ENCODE data around the gene TBC1D8B.
"Not testable (repeated sequence)": the region's sequence is repeated elsewhere in the genome, so short reads cannot be mapped to it uniquely, and the experiment has no call there.

The TBC1D8B gene

GRCh38 chrX:106802388-106803275, at the start of gene TBC1D8B:
TBC1D8B (plus strand) TSS chrX:106802673; CDS start chrX:106802854, 181 bp downstream.
- peak; percentile 92 for DNase-seq

DNA sequence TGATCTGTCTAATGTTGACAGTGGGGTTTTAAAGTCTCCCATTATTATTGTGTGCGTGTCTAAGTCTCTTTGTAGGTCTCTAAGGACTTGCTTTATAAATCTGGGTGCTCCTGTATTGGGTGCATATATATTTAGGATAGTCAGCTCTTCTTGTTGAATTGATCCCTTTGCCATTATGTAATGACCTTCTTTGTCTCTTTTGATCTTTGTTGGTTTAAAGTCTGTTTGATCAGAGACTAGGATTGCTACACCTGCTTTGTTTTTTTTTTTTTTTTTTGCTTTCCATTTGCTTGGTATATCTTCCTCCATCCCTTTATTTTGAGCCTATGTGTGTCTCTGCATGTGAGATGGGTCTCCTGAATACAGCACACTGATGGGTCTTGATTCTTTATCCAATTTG, 33.2 kb upstream of the TBC1D8B start:
- not testable (repeated sequence) for DNase-seq

GRCh38 chrX:106774981-106775380, 27.5 kb upstream of the TBC1D8B start:
- no peak for DNase-seq

DNA sequence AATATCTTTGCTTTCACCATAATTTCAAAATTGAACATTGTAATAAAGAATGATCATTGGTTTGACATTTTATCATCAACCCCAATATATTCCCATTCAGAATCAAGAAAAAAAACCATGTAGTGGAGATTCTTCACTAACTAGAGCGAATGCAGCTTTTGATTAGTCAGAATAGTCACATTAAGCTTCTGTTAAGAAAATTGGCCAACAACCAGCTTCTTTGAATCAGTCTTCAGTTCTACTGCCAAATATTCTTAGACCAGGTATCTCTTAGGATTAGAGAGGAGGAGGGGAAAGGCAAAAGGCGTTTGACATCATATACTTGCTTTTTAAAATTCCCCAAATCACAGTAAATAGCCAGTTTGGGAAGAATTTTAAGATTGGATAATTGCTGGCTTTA, 22.2 kb upstream of the TBC1D8B start:
- no peak for DNase-seq

DNA sequence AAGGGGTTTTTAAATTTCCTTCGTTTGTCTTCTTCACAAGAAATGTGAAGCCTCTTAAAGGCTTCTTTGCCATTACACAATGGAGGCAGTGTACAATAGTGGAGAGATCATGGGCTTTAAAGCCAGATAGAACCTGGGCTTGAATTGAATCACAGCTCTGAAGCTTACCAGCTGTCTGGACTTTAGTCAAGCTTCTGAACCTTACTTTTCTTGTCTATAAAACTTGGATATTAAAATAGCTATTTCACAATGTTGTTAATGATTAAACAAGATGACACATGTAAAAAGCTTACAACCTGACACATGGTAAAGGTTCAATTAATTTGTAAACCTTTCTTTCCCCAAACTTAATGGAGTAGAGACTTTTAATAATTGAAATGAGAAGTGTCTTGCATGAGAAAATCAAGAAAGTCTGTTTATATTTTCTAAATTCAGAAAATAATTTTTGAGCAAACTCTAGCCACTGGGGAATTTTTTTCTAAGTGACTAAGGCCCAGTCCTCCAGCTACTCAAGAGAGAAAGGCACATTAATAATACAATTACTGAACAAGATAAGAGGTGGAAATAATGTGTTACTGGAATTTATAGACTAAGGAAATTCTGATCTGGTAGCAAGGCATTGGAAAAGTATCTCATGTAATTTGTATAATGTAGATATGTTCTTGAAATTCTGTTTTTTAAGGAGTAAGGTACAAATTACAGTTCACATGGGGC, 21.7 kb upstream of the TBC1D8B start:
- DNase-seq: no peak

DNA sequence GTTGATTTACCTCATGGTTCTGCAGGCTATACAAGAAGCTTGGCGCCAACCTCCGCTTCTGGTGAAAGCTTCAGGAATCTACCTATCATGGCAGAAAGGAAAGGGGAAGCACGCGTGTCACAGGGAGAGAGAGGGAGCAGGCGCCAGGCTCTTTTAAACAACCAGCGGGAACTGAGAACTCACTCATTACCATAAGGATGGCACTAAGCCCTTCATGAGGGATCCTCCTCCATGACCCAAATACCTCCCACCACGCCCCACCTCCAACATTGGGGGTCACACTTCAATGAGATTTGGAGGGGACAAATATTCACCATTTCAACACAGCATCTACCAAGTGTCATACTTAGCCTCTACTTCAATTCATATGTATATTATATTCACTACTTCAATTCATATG, 18.8 kb upstream of the TBC1D8B start:
- no peak for DNase-seq

GRCh38 chrX:106791495-106791894, 11.0 kb upstream of the TBC1D8B start:
- no peak for DNase-seq

DNA sequence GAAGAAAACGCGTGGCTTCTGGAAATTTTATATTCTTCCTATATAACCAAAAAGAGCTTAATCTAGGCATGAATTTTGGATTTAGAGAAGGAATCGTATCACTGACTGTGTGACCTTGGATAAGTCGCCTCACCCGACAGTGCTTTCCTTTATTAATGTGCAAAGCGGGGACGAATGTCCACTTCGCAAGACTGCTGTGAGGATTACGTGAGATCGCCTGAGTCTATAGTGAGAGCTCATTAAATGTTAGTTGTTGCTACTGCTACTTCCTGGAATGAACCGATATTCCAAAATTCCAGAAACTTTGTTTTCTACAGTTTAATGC, 448 bp upstream of the TBC1D8B start:
- DNase-seq: no peak

DNA sequence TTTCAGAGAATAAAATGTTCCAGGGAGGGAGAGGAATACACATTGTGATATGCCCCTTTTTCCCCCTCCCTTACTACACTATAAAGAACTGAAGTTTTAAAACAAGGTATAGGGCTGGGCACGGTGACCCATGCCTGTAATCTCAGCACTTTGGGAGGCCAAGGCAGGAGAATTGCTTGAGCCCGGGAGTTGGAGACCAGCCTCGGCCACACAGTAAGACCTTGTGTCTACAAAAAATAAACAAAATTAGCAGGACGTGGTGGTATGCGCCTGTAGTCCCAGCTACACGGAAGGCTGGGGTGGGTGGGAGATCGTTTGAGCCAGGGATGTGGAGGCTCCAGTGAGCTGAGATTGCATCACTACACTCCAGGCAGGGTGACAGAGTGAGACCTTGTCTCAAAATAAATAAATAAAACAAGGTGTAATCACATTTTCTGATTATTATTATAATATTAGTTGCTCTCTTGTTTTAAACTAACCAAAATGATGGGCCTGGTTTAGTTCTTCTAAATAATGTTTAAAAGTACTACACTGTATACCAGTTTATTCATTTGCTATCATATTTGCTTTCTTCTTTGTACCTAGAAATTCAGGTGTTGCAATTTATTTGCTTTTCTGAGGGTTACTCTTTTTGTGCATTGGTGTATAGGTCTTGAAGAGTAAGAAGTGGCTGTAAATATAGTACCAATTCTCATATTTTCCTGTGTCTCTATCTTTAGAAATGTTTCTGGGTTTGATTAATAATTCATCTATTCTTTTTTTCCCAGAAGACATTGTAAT, 8.8 kb downstream of the TBC1D8B start:
- DNase-seq: no peak

DNA sequence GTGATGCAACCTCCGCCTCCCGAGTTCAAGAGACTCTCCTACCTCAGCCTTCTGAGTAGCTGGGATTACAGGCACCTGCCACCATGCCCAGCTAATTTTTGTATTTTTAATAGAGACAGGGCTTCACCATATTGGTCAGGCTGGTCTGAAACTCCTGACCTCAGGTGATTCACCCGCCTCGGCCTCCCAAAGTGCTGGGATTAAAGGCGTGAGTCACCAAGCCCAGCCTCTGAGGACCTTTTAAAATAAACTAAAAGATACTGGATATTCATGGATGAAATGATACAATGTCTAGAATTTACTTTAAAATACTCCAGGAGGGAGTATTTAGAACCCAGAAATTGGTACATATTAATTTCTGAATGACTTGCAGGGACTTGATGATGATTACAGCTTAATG, 10.5 kb downstream of the TBC1D8B start:
- DNase-seq: not testable (repeated sequence)

GRCh38 chrX:106814093-106814492, 11.6 kb downstream of the TBC1D8B start:
- DNase-seq: not testable (repeated sequence)

- DNase-seq: peak; percentile 61
Observed at GRCh38 chrX:106862972-106863688, 60.7 kb downstream of the TBC1D8B start.

- DNase-seq: no peak
Observed at GRCh38 chrX:106863697-106864096, 61.2 kb downstream of the TBC1D8B start.

GRCh38 chrX:106872796-106873195, 70.3 kb downstream of the TBC1D8B start:
- DNase-seq: not testable (repeated sequence)

DNA sequence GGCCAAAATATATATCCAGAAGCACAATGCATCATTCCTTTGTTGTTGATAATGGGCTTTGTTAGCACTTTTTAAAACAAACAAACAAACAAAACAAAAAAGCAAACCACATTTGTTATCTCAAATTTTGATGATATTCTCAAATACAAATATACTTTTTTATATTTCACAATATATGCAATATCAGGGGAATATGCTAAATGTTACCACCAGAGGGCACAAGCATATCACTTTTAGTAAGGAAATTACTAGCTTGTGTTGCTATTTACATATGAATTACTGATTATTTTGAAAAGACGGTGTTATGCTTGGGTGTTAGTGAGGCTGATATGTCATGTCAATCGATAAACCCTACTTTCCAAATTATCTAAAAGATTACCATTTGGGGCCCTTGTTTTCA, 71.6 kb downstream of the TBC1D8B start:
- no peak for DNase-seq

DNA sequence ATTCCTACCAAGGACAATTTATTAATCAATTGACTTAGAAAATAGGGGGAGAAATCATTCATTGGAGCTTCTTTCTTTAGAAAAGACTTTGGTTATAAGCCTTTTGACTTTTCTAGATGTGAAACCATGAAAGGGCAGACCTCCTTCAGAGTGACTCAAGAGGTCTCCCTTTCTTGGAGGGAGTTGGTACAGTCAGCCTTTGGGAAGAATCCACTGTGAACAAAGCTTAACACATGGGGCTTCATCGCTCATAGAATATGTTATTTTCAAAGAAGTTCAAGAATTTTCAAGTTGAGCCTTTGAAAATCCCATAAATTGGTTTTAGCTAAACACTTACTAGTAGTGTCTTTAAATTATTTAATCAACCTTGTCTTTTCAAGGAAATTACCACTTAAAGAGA, 72.7 kb downstream of the TBC1D8B start:
- DNase-seq: no peak

DNA sequence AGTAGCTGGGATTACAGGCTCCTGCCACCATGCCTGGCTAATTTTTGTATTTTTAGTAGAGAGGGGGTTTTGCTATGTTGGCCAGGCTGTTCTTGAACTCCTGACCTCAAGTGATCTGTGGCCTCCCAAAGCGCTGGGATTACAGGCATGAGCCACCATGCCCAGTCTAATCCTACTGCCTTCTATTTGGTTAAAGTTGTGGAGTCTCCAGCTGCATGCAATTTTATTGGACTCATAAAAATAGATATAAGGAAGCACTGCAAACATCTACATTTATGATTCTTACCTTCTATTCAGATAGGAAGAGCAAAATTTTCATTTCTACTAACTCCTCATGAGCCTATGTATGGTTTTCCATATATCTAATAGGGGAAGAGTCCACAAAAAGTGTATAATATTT, 87.0 kb downstream of the TBC1D8B start:
- DNase-seq: no peak

DNA sequence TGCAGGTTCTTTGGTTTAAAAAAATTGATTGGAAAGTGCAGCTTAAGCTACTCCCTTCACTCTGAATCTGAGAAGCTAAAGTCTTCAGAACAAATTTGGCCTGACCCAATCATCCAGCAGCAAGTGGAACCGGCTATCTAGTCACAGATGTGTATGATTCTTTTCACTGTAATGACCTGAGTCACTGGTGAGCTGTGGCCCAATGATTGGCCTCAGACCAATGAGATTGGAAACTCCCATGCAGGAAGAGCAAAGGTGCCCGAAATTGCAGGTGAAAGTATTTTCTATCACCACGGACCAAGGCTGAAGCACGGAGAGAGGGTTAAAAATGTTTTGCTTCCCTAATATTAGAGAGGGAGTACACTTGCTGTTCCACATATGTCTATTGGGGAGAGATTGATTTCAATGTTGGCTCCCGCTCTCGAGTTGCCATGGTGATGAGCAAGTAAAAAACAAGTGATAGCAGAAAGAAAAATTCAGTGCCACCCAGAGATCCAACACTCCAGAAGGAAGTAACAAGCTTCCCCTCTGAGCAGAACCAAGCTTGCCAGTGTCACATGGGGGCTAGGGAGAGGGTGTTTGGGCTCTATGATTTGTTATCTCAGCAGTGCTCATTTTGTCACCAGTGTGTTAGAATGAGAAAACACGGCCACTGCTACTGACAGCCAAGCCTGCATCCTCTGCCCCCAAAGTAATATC, 89.4 kb downstream of the TBC1D8B start:
- DNase-seq: no peak

GRCh38 chrX:106894392-106894909, 92.0 kb downstream of the TBC1D8B start:
- peak; percentile 81 for DNase-seq

DNA sequence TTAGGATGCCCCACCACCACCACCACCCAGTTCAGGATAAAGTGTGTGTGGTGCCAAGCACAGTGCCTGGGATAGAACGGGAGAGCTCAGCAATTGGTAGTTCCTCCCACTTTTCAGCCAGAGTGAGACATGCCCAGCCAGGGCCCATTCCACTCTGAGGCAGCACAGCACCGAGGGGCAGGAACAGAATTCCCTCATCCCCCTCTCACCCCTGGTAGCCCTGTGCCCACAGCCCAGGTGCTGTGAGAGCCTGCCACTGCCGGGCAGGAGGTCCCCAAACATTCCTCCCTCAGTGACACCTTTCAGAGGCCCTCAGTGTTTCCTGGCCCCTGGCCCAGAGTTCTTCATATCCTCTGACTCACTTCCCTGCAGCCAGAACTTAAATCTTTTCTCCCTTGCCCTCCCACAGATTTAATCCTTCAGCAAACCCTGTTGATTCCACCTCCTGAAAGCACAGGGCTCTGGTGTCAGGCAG, 92.5 kb downstream of the TBC1D8B start:
- no peak for DNase-seq

GRCh38 chrX:106897259-106897658, 94.8 kb downstream of the TBC1D8B start:
- no peak for DNase-seq

GRCh38 chrX:106898462-106898861, 96.0 kb downstream of the TBC1D8B start:
- no peak for DNase-seq
